Mesendoderm (in vitro differentiated cells): ENCODE results near the gene PANK1.

Experiments used
- DNase-seq: peaks from one replicate; pipeline ENCODE4 v3.0.0; 2013
- H2AK5ac ChIP-seq: 2 replicates; pipeline ENCODE4 v1.6.1; 2013; ENCODE audit warnings: low read length, inconsistent platforms
- H2BK120ac ChIP-seq: 2 replicates; pipeline ENCODE4 v1.6.1; 2013; ENCODE audit warnings: low read depth, mild to moderate bottlenecking, low read length, moderate library complexity, mixed read lengths
- H2BK15ac ChIP-seq: replicated peaks from 2 replicates; pipeline ENCODE4 v1.6.1; 2013; ENCODE audit warnings: low read depth, mild to moderate bottlenecking, moderate library complexity
- H2BK5ac ChIP-seq: 2 replicates; pipeline ENCODE4 v1.6.1; 2013; ENCODE audit warnings: low read length, inconsistent platforms
- H3K18ac ChIP-seq: 2 replicates; pipeline ENCODE4 v1.6.1; 2013; ENCODE audit warnings: mild to moderate bottlenecking, low read length, mixed read lengths
- H3K23ac ChIP-seq: one replicate; pipeline ENCODE4 v1.6.1; 2013; ENCODE audit warnings: low read length
- H3K27ac ChIP-seq: 2 replicates; pipeline ENCODE4 v1.5.1; 2013; ENCODE audit warnings: low read depth, mild to moderate bottlenecking, inconsistent platforms, low read length, moderate library complexity
- H3K27me3 ChIP-seq: 2 replicates; pipeline ENCODE4 v1.6.1; 2013; ENCODE audit warnings: low read length, control low read depth, mild to moderate bottlenecking, inconsistent platforms; ENCODE audit not compliant: insufficient read depth, poor library complexity
- H3K36me3 ChIP-seq: 2 replicates; pipeline ENCODE4 v1.6.1; 2013; ENCODE audit warnings: low read length, inconsistent platforms; ENCODE audit not compliant: control insufficient read depth, insufficient read depth
- H3K4ac ChIP-seq: one replicate; pipeline ENCODE4 v1.6.1; 2013; ENCODE audit warnings: low read depth, mild to moderate bottlenecking, low read length, moderate library complexity
- H3K4me1 ChIP-seq: 2 replicates; pipeline ENCODE4 v1.6.1; 2013; ENCODE audit warnings: low read depth, low read length, inconsistent platforms; ENCODE audit not compliant: control insufficient read depth
- H3K4me2 ChIP-seq: 2 replicates; pipeline ENCODE4 v1.6.1; 2013; ENCODE audit warnings: low read length
- H3K4me3 ChIP-seq: 2 replicates; pipeline ENCODE4 v1.5.1; 2013; ENCODE audit warnings: mild to moderate bottlenecking, low read length
- H3K56ac ChIP-seq: one replicate; pipeline ENCODE4 v1.6.1; 2013; ENCODE audit warnings: low read length
- H3K79me1 ChIP-seq: 2 replicates; pipeline ENCODE4 v1.6.1; 2013; ENCODE audit warnings: low read length, inconsistent platforms
- H3K79me2 ChIP-seq: 2 replicates; pipeline ENCODE4 v1.6.1; 2013; ENCODE audit warnings: mild to moderate bottlenecking, low read length; ENCODE audit not compliant: control insufficient read depth, insufficient read depth
- H3K9ac ChIP-seq: 2 replicates; pipeline ENCODE4 v1.6.1; 2013; ENCODE audit warnings: low read length, inconsistent platforms
- H4K5ac ChIP-seq: one replicate; pipeline ENCODE4 v1.6.1; 2013; ENCODE audit warnings: low read length
- H4K8ac ChIP-seq: one replicate; pipeline ENCODE4 v1.6.1; 2013; ENCODE audit warnings: low read depth, mild to moderate bottlenecking, control low read depth, low read length, moderate library complexity
- WGBS: extraction: QIAGEN DNeasy Blood & Tissue Kit; methylation state at CpG from one replicate; pipeline ENCODE4 v1.1.7; 2013; ENCODE audit warnings: low lambda C conversion rate, missing lambda C conversion rate; ENCODE audit not compliant: insufficient coverage; ENCODE audit errors: extremely low coverage; 5-methylcytosine and 5-hydroxymethylcytosine counted together

Gene PANK1

DNA sequence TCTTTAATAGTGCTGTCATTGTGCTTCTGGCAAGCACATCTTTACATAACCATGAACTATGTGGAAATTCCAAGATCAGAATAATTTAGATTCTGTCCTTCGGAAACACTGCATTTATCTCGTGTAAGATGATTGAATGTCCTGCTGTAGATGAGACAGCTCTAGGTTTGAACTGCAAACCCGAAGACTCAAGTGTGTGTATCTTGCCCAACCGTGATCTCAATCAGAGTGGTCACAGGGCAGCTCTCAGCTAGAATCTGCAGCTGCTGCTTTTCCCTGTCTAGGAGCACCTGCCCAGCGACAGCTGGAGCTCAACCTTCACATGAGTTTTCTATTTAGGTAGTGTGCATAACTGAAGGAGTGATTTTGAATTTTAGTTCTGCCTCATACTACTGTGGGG is 38.8 kb upstream of the PANK1 start:
- Histone ChIP-seq H3K56ac (no peak overlapping the region), H3K79me2 (no peaks in the 10 kb centered on the region), H2BK120ac (no peak overlapping the region), H2BK15ac (no peak overlapping the region), H3K36me3 (no peaks in the 10 kb centered on the region), H4K8ac (no peak overlapping the region), H3K79me1 (no peaks in the 10 kb centered on the region), H3K23ac (no peak overlapping the region), H3K4me1 (no peaks in the 10 kb centered on the region), H3K4ac (no peak overlapping the region), H2BK5ac (no peak overlapping the region), H3K4me3 (no peak overlapping the region), H3K9ac (no peak overlapping the region), H4K5ac (no peak overlapping the region), H3K27me3 (no peaks in the 10 kb centered on the region), H3K18ac (no peak overlapping the region), H3K4me2 (no peak overlapping the region), H3K27ac (no peak overlapping the region), H2AK5ac (no peak overlapping the region)
- no CpG with 5 or more reads among the region's 5 CpGs for WGBS
- no peak for DNase-seq

DNA sequence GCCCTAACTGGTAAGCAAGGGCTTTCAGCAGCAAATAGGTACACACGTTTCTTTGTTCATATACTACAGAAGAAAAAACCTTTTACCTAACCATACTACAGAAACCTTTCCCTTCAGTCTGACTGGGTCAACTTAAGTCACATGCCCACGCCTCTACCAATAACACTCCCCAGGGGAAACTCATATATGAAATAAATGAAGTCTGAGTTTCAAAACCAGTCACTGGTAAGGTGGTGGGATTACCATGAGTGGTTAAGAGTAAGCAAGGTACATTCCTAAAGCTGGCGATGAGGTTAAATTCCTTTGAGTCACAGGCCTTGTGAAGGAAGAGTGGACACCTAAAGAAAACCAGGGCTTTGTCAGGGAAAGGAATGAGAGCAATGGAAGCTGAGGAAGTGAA is 34.9 kb upstream of the PANK1 start:
- Histone ChIP-seq H3K9ac (no peak overlapping the region), H2BK5ac (no peak overlapping the region), H2AK5ac (no peak overlapping the region), H3K27ac (no peak overlapping the region), H3K4me1 (no peaks in the 10 kb centered on the region), H3K27me3 (no peaks in the 10 kb centered on the region), H3K4ac (no peak overlapping the region), H4K8ac (no peak overlapping the region), H3K36me3 (no peaks in the 10 kb centered on the region), H3K4me2 (no peak overlapping the region), H3K56ac (no peak overlapping the region), H4K5ac (no peak overlapping the region), H2BK120ac (no peak overlapping the region), H3K18ac (no peak overlapping the region), H2BK15ac (no peak overlapping the region), H3K4me3 (no peak overlapping the region), H3K79me2 (no peaks in the 10 kb centered on the region), H3K79me1 (no peaks in the 10 kb centered on the region), H3K23ac (no peak overlapping the region)
- no CpG with 5 or more reads among the region's 3 CpGs for WGBS
- no peak for DNase-seq

DNA sequence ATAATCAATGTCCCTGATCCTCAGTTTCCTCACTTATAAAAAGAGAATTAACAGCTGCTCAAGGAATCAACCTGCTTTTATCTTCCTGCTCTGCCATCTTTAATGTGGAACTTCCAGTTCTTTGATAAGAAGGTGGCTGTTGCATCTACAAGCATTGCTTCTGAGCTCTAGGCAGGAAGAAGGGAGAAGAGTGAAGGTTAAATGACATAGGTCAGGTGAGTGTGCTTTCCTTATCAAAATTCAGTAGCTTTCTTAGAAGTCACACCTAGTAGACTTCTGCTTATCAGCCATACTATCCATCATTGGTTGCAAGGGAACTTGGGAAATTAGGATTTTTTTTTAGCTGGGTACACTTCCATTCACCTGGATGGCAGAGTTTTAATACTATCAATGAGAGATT is 32.3 kb upstream of the PANK1 start:
- no peaks in the 10 kb centered on the region for H3K79me1 ChIP-seq
- no peak overlapping the region for H2BK120ac ChIP-seq
- H2BK5ac ChIP-seq: no peak overlapping the region
- no peak overlapping the region for H3K23ac ChIP-seq
- H3K4me2 ChIP-seq: no peak overlapping the region
- no peaks in the 10 kb centered on the region for H3K27me3 ChIP-seq
- H3K4me1 ChIP-seq: no peaks in the 10 kb centered on the region
- no peak overlapping the region for H3K4me3 ChIP-seq
- no peak overlapping the region for H4K5ac ChIP-seq
- no peak overlapping the region for H3K56ac ChIP-seq
- H2BK15ac ChIP-seq: no peak overlapping the region
- H3K79me2 ChIP-seq: no peaks in the 10 kb centered on the region
- H3K4ac ChIP-seq: no peak overlapping the region
- H3K36me3 ChIP-seq: no peaks in the 10 kb centered on the region
- DNase-seq: no peak
- no peak overlapping the region for H4K8ac ChIP-seq
- no peak overlapping the region for H3K9ac ChIP-seq
- H3K27ac ChIP-seq: no peak overlapping the region
- no peak overlapping the region for H2AK5ac ChIP-seq
- no peak overlapping the region for H3K18ac ChIP-seq

DNA sequence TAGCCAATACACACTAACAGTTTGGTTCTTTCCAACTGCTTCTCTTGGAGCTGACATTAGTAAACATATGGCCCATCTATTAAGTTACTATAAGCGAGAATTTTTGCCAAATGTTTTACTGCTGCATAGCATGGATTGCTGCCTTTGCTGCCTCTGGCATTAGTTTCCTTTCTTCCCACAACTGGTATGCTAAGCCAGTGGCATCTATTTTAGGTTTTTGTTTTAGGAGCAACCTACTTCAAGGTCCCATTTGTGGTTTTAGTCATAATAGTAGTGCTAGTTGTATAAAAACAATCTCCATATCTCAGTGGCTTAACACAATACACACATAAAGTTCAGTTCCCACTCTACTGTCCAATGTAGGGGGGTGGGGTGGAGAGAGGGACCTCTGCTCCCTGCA is 25.9 kb upstream of the PANK1 start:
- DNase-seq: no peak
- Histone ChIP-seq H2BK5ac (no peak overlapping the region), H3K23ac (no peak overlapping the region), H3K79me1 (no peaks in the 10 kb centered on the region), H3K4me1 (no peaks in the 10 kb centered on the region), H3K4me3 (no peak overlapping the region), H3K79me2 (no peaks in the 10 kb centered on the region), H3K56ac (no peak overlapping the region), H2BK15ac (no peak overlapping the region), H3K27ac (no peak overlapping the region), H2AK5ac (no peak overlapping the region), H4K8ac (no peak overlapping the region), H4K5ac (no peak overlapping the region), H2BK120ac (no peak overlapping the region), H3K27me3 (no peaks in the 10 kb centered on the region), H3K4ac (no peak overlapping the region), H3K9ac (no peak overlapping the region), H3K4me2 (no peak overlapping the region), H3K18ac (no peak overlapping the region), H3K36me3 (no peaks in the 10 kb centered on the region)
- no CpG with 5 or more reads among the region's 1 CpG for WGBS

DNA sequence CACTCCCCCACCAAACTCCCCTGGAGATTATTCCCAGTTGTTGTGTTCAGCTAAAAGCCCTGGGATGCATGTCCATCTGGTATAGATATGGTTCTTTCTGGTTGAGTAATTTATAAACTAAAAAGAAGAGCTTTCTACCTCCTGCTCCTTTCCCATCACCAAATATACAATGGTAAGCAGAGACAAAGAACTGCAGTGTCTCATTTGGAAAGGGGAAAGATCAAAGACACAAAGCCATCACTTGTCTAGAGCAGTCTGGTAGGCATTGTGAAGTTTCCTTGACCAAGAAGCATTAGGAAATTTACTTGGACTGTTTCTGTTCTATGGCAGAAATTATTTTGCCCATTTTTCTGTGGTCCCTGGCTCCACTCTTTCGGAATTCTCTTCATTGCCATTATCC is 24.9 kb upstream of the PANK1 start:
- H3K4ac ChIP-seq: no peak overlapping the region

DNA sequence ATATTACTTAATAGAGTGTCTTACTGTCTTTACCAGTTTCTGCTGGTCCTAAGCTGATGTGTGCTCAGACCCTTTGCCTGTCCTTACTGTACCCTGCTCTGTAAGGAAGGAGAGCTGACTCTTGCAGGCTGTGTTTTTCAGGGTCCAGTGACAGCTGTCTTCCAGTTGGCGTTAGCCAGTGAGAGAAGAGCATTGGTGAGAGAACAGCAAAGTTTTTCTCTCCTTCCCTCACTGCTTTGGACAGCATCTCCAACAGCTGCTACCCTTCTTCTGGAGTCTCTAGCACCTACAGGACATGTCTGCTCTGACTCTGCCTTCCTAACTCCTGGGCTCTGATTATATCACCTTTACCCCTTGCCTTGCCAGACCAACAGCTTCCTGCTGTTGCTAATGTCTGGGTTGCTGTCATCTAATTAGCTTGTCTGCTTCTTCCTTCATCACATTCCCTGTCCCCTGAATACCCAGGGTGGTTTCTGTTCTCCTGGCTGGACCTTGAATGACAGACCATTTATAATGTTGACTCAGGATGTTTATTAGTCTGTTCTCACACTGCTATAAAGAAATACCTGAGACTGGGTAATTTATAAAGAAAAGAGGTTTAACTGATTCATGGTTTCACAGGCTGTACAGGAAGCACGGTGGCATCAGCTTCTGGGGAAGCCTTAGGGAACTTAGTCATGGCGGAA is 23.5 kb upstream of the PANK1 start:
- H3K18ac ChIP-seq: no peak overlapping the region
- WGBS: no CpG with 5 or more reads among the region's 3 CpGs
- H3K27me3 ChIP-seq: no peaks in the 10 kb centered on the region
- H2BK15ac ChIP-seq: no peak overlapping the region
- no peak overlapping the region for H3K4me2 ChIP-seq
- no peak overlapping the region for H3K4me3 ChIP-seq
- H3K56ac ChIP-seq: no peak overlapping the region
- no peak overlapping the region for H3K4ac ChIP-seq
- H4K8ac ChIP-seq: no peak overlapping the region
- H3K23ac ChIP-seq: no peak overlapping the region
- H3K9ac ChIP-seq: no peak overlapping the region
- H2BK120ac ChIP-seq: no peak overlapping the region
- no peaks in the 10 kb centered on the region for H3K79me1 ChIP-seq
- no peak overlapping the region for H2AK5ac ChIP-seq
- no peak overlapping the region for H3K27ac ChIP-seq
- no peak overlapping the region for H4K5ac ChIP-seq
- DNase-seq: peak; percentile 59
- no peak overlapping the region for H2BK5ac ChIP-seq
- H3K36me3 ChIP-seq: no peaks in the 10 kb centered on the region
- no peaks in the 10 kb centered on the region for H3K4me1 ChIP-seq
- no peaks in the 10 kb centered on the region for H3K79me2 ChIP-seq

More for the DNA sequence above, 24.9 kb upstream of the PANK1 start:
- Histone ChIP-seq H2BK15ac (no peak overlapping the region), H2BK5ac (no peak overlapping the region), H3K27me3 (no peaks in the 10 kb centered on the region), H3K4me2 (no peak overlapping the region), H3K9ac (no peak overlapping the region), H3K18ac (no peak overlapping the region), H3K4me3 (no peak overlapping the region), H3K27ac (no peak overlapping the region), H3K23ac (no peak overlapping the region), H3K79me2 (no peaks in the 10 kb centered on the region), H2AK5ac (no peak overlapping the region), H4K8ac (no peak overlapping the region), H3K79me1 (no peaks in the 10 kb centered on the region), H3K36me3 (no peaks in the 10 kb centered on the region), H3K56ac (no peak overlapping the region), H2BK120ac (no peak overlapping the region), H3K4me1 (no peaks in the 10 kb centered on the region), H4K5ac (no peak overlapping the region)
- no peak for DNase-seq
- WGBS: no CpG with 5 or more reads among the region's 1 CpG
